VCaP (cell line): ENCODE results near the gene MAP7.
"Not testable (repeated sequence)": the region's sequence is repeated elsewhere in the genome, so short reads cannot be mapped to it uniquely, and the experiment has no call there.

Experiments
- H3K27ac ChIP-seq: fragments of 450-650 bp; 2 replicates; pipeline ENCODE4 v1.5.1; 2017
- CTCF ChIP-seq: fragments of 450-650 bp; conservative IDR thresholded peaks from 2 replicates; pipeline ENCODE4 v1.5.1; 2017; ENCODE audit warnings: mild to moderate bottlenecking, moderate library complexity

MAP7 gene

GRCh38 chr6:136587527-136587926 is 37.3 kb upstream of the MAP7 start:
- no peak for TF ChIP-seq CTCF
- H3K27ac ChIP-seq, result no peak overlapping the region

- no peak overlapping the region for H3K27ac ChIP-seq
- no peak for TF ChIP-seq CTCF
These were observed 36.1 kb upstream of the MAP7 start for GRCh38 chr6:136586295-136586694.

GRCh38 chr6:136585523-136585922 is 35.3 kb upstream of the MAP7 start:
- not testable (repeated sequence) for H3K27ac ChIP-seq

GRCh38 chr6:136584290-136584689 is 34.1 kb upstream of the MAP7 start:
- peak overlapping the region; percentile 28 for H3K27ac ChIP-seq

- peak overlapping the region; percentile 28 for H3K27ac ChIP-seq
- TF ChIP-seq CTCF, result peak; percentile 76
These were observed 32.7 kb upstream of the MAP7 start for GRCh38 chr6:136582711-136583471.

- H3K27ac ChIP-seq, result peak overlapping the region; percentile 1; the same call in 1 of the 2 replicates
- no peak for TF ChIP-seq CTCF
These were observed 29.6 kb upstream of the MAP7 start for GRCh38 chr6:136579800-136580199.

- H3K27ac ChIP-seq, result no peak overlapping the region
- TF ChIP-seq CTCF, result no peak
These were observed 26.6 kb upstream of the MAP7 start for GRCh38 chr6:136576821-136577220.

GRCh38 chr6:136571496-136571895 is 21.3 kb upstream of the MAP7 start:
- no peak overlapping the region for H3K27ac ChIP-seq
- no peak for TF ChIP-seq CTCF
